HepG2 (cell line): Measurements from ENCODE around the gene EPHA10. TPM values are rescaled to one million over a fixed set of nuclear protein-coding genes. Genes with fewer than 3 reads are reported as not detected.

Experiments used
- ATF7-NPFF ChIP-seq: sonication (generic); formaldehyde crosslinking; IDR thresholded peaks from 2 replicates; pipeline ENCODE4 v1.8.1; 2023; ENCODE audit warnings: mild to moderate bottlenecking, low read depth, missing genetic modification reagents, moderate library complexity
- ATRX ChIP-seq: sonication (generic); formaldehyde crosslinking; IDR thresholded peaks from 2 replicates; pipeline ENCODE4 v1.4.0; 2020; ENCODE audit warnings: missing genetic modification reagents, borderline replicate concordance
- FOSL1 ChIP-seq: sonication (generic); formaldehyde crosslinking; IDR thresholded peaks from 2 replicates; pipeline ENCODE4 v1.9.0; 2021; ENCODE audit warnings: missing genetic modification reagents, borderline replicate concordance
- FOXJ3 ChIP-seq: sonication (generic); formaldehyde crosslinking; IDR thresholded peaks from 2 replicates; pipeline ENCODE4 v1.4.0; 2020; ENCODE audit warnings: missing genetic modification reagents, mild to moderate bottlenecking, borderline replicate concordance
- KAT7 ChIP-seq: IDR thresholded peaks from 2 replicates; pipeline ENCODE4 v1.6.1; 2018; ENCODE audit warnings: borderline replicate concordance, missing compliant biosample characterization
- NFATC3 ChIP-seq: sonication (generic); formaldehyde crosslinking; IDR thresholded peaks from 2 replicates; pipeline ENCODE4 v1.5.1; 2020; ENCODE audit warnings: mild to moderate bottlenecking, missing genetic modification reagents
- NPAS2 ChIP-seq: sonication (generic); formaldehyde crosslinking; IDR thresholded peaks from 2 replicates; pipeline ENCODE4 v1.8.0; 2022; ENCODE audit warnings: mild to moderate bottlenecking, missing genetic modification reagents, borderline replicate concordance
- NR2F1 ChIP-seq, 2 experiments: fragments of 450-650 bp in 1 of 2; formaldehyde crosslinking in 1 of 2; IDR thresholded peaks; 2 replicates each; pipeline versions ENCODE4 v1.5.0 to v1.6.1; 2016 to 2020; ENCODE audit warnings: mild to moderate bottlenecking in 1 of 2, missing compliant biosample characterization in 1 of 2, missing genetic modification reagents in 1 of 2, moderate library complexity in 1 of 2
- POLR2AphosphoS5 ChIP-seq: IDR thresholded peaks from 2 replicates; pipeline ENCODE4 v1.6.1; 2012; ENCODE audit warnings: low read depth, low read length
- PRDM15 ChIP-seq: sonication (generic); formaldehyde crosslinking; IDR thresholded peaks from 2 replicates; pipeline ENCODE4 v1.4.0; 2020; ENCODE audit warnings: missing genetic modification reagents
- PRPF4 ChIP-seq: fragments of 200-400 bp; formaldehyde crosslinking; IDR thresholded peaks from 2 replicates; pipeline ENCODE4 v1.6.1; 2016; ENCODE audit warnings: low read length, low read depth; ENCODE audit not compliant: poor library complexity, severe bottlenecking
- RFX1 ChIP-seq: fragments of 450-650 bp; IDR thresholded peaks from 2 replicates; pipeline ENCODE4 v1.6.1; 2017
- SIN3B ChIP-seq: fragments of 150-350 bp; IDR thresholded peaks from 2 replicates; pipeline ENCODE4 v1.6.1; 2014; ENCODE audit warnings: low read length
- ZBTB3 ChIP-seq: sonication (generic); formaldehyde crosslinking; IDR thresholded peaks from 2 replicates; pipeline ENCODE4 v1.4.0; 2020; ENCODE audit warnings: low read depth, mild to moderate bottlenecking, moderate library complexity, missing genetic modification reagents, borderline replicate concordance
- ZNF430 ChIP-seq: sonication (generic); formaldehyde crosslinking; IDR thresholded peaks from 2 replicates; pipeline ENCODE4 v1.9.0; 2021; ENCODE audit warnings: mild to moderate bottlenecking, missing genetic modification reagents
- ZNF446 ChIP-seq: sonication (generic); formaldehyde crosslinking; IDR thresholded peaks from 2 replicates; pipeline ENCODE4 v1.5.0; 2020; ENCODE audit warnings: mild to moderate bottlenecking, missing genetic modification reagents
- ZNF777 ChIP-seq: sonication (generic); formaldehyde crosslinking; IDR thresholded peaks from 2 replicates; pipeline ENCODE4 v1.4.0; 2020; ENCODE audit warnings: missing genetic modification reagents
- ZNF780A ChIP-seq: sonication (generic); formaldehyde crosslinking; IDR thresholded peaks from 2 replicates; pipeline ENCODE4 v1.8.0; 2022; ENCODE audit warnings: mild to moderate bottlenecking, missing genetic modification reagents, moderate library complexity
- ZNF883 ChIP-seq: sonication (generic); formaldehyde crosslinking; IDR thresholded peaks from 2 replicates; pipeline ENCODE4 v1.5.1; 2020; ENCODE audit warnings: mild to moderate bottlenecking, missing genetic modification reagents; ENCODE audit errors: not compliant biosample characterization
- ZSCAN21 ChIP-seq: sonication (generic); formaldehyde crosslinking; IDR thresholded peaks from 2 replicates; pipeline ENCODE4 v1.8.0; 2022; ENCODE audit warnings: mild to moderate bottlenecking, missing genetic modification reagents, moderate library complexity, borderline replicate concordance
- polyA plus RNA-seq, 8 experiments: library from polyadenylated mRNA; depleted of rRNA in 3 of 8; stranded (reverse) in 7 of 8; unstranded in 1 of 8; fragments of >200 nt; fragmentation: Illumina TruSeq in 4 of 8; extraction: Trizol in 4 of 8; gene quantifications; 2 replicates each; pipeline versions ENCODE4 v1.2.1 to v1.2.3, GENCODE V29; 2011 to 2016; ENCODE audit warnings: low read depth in 4 of 8, missing spikeins in 1 of 8, mixed read lengths in 1 of 8; ENCODE audit not compliant: insufficient read depth in 1 of 8
- total RNA-seq, 5 experiments: library from RNA; depleted of rRNA; stranded (reverse); fragments of >200 nt; fragmentation: Illumina TruSeq; extraction: Trizol; gene quantifications; 2 replicates each; pipeline ENCODE4 v1.2.3, GENCODE V29; 2016; ENCODE audit warnings: low read depth in 1 of 5
- TF ChIP-seq, protein P1 (sequence below): sonication (generic); formaldehyde crosslinking; IDR thresholded peaks from 2 replicates; pipeline ENCODE4 v1.5.1; 2020; ENCODE audit warnings: missing genetic modification reagents, mild to moderate bottlenecking, borderline replicate concordance
- TF ChIP-seq, protein P2 (sequence below): IDR thresholded peaks from 2 replicates; pipeline ENCODE4 v1.6.1; 2016; ENCODE audit warnings: missing compliant biosample characterization, missing genetic modification reagents, borderline replicate concordance
- TF ChIP-seq, protein P3 (sequence below): IDR thresholded peaks from 2 replicates; pipeline ENCODE4 v1.6.1; 2016; ENCODE audit warnings: control low read depth

The EPHA10 gene
- total and polyA plus RNA-seq, 2 of the 13 experiments (the other 11 are each of a cell fraction or from before 2014, with no cell fraction given) = 0.11 to 0.58 TPM

DNA sequence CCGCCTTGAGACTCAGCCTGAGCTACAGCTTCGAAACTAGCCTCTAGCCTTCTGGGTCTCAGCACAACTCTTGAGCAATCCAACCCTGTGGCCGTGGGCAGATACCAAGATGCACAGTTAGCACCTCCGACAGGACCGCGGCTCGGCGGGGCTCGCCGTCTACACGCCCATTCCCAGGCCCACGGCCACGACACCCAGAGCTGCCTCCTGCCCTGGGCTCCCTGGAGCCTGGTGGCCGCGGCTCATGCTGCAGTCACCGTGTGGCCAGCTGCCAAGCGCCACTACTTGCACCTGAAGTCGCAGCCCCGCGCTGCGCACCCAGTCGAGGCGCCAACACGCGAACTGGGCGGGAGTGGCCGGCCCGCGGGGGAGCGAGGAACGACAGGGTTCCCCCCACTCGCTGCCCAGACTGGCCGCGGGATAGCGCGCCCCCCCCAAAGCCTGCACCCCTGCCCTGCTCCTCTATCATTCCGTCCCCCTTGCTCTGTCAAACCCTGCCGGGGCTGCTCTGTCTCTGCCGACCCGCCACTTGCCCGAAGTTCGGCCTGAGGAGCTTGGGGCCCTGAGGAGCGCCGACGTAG lies 73.3 kb downstream of the EPHA10 start (continued):
- TF ChIP-seq, protein P1, sequence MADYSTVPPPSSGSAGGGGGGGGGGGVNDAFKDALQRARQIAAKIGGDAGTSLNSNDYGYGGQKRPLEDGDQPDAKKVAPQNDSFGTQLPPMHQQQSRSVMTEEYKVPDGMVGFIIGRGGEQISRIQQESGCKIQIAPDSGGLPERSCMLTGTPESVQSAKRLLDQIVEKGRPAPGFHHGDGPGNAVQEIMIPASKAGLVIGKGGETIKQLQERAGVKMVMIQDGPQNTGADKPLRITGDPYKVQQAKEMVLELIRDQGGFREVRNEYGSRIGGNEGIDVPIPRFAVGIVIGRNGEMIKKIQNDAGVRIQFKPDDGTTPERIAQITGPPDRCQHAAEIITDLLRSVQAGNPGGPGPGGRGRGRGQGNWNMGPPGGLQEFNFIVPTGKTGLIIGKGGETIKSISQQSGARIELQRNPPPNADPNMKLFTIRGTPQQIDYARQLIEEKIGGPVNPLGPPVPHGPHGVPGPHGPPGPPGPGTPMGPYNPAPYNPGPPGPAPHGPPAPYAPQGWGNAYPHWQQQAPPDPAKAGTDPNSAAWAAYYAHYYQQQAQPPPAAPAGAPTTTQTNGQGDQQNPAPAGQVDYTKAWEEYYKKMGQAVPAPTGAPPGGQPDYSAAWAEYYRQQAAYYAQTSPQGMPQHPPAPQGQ = no peak
- no peak for TF ChIP-seq RFX1
- TF ChIP-seq ATRX (CRISPR knock-in tag) = no peak
- 0 out of 2 replicates have a peak, but pooled peaks have one; percentile 4 for TF ChIP-seq ZSCAN21 (CRISPR knock-in tag)
- TF ChIP-seq ZNF883 (CRISPR knock-in tag) = peak; percentile 40
- TF ChIP-seq ZNF446 (CRISPR knock-in tag) = peak; percentile 82; the same call in 1 of the 2 replicates
- no peak for TF ChIP-seq NPAS2 (CRISPR knock-in tag)
- no peak for TF ChIP-seq ZNF430 (CRISPR knock-in tag)
- no peak for TF ChIP-seq ZBTB3
- TF ChIP-seq ZNF777 (CRISPR knock-in tag) = 0 out of 2 replicates have a peak, but pooled peaks have one; percentile 10
- TF ChIP-seq FOXJ3 (CRISPR knock-in tag) = no peak
- no peak for TF ChIP-seq POLR2AphosphoS5
- TF ChIP-seq, protein P2, sequence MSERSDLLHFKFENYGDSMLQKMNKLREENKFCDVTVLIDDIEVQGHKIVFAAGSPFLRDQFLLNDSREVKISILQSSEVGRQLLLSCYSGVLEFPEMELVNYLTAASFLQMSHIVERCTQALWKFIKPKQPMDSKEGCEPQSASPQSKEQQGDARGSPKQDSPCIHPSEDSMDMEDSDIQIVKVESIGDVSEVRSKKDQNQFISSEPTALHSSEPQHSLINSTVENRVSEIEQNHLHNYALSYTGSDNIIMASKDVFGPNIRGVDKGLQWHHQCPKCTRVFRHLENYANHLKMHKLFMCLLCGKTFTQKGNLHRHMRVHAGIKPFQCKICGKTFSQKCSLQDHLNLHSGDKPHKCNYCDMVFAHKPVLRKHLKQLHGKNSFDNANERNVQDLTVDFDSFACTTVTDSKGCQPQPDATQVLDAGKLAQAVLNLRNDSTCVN (CRISPR knock-in tag) = 0 out of 2 replicates have a peak, but pooled peaks have one; percentile 2
- TF ChIP-seq PRDM15 (CRISPR knock-in tag) = no peak
- TF ChIP-seq, protein P3, sequence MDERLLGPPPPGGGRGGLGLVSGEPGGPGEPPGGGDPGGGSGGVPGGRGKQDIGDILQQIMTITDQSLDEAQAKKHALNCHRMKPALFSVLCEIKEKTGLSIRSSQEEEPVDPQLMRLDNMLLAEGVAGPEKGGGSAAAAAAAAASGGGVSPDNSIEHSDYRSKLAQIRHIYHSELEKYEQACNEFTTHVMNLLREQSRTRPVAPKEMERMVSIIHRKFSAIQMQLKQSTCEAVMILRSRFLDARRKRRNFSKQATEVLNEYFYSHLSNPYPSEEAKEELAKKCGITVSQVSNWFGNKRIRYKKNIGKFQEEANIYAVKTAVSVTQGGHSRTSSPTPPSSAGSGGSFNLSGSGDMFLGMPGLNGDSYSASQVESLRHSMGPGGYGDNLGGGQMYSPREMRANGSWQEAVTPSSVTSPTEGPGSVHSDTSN (CRISPR knock-in tag) = no peak
- TF ChIP-seq SIN3B = no peak
- TF ChIP-seq NR2F1 (CRISPR knock-in tag; IDR thresholded peaks at IDR 0.05) = no peak
- no peak for TF ChIP-seq NFATC3
- TF ChIP-seq PRPF4 = no peak
- no peak; the same call in 1 of the 2 replicates for TF ChIP-seq ZNF780A
- TF ChIP-seq KAT7 (CRISPR knock-in tag) = no peak
- no peak for TF ChIP-seq FOSL1 (CRISPR knock-in tag)
- TF ChIP-seq ATF7-NPFF (CRISPR knock-in tag) = peak; percentile 41; the same call in 1 of the 2 replicates
